Measurements from ENCODE around the gene BRMS1L. TPM values are rescaled to one million over a fixed set of nuclear protein-coding genes. Genes with fewer than 3 reads are reported as not detected.
A peak's percentile ranks its signal among the peaks of the same experiment; 100 is the strongest.

Gene BRMS1L
- total and polyA plus RNA-seq, 2 of the 13 experiments (the other 11 are each of a cell fraction or from before 2014, with no cell fraction given), result 21.1 to 23.8 TPM

DNA sequence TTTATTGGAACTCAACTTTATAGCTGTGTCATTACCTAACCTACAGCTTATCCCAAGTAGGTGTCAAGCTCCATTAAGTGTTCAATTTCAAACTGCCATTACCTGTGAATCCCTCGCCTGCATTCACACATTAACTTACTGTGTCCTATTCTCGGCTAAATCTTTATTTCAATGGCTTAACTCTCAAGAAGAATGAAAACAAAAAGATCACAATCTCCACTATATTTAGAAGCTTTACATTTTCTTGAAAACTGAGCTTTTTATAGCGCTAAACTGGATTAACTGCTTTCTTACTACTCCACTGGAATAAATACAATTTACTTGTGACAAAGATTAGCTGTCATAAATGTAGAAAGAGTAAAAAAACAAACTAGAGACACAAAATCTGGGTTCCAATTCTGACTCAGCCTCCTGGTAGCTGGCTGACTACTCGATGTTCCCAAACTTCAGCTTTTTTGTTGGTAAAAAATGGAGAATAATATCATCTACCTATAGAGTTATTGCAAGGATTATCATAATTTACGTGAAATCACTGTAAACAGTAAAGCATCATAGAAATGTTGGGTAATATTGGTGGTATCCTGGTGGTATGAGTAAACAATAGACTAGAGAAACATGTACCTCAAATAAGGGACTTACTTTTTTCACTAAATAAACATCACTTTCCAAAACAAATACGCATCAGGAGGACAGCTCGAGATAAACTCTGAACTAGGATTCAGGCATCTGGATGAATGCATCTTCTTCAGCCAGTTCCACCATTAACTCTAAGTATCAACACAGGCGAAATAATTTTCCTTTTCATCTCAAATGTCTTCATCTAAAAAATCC is 18.8 kb upstream of the BRMS1L start (continued):
- TF ChIP-seq, protein P1, sequence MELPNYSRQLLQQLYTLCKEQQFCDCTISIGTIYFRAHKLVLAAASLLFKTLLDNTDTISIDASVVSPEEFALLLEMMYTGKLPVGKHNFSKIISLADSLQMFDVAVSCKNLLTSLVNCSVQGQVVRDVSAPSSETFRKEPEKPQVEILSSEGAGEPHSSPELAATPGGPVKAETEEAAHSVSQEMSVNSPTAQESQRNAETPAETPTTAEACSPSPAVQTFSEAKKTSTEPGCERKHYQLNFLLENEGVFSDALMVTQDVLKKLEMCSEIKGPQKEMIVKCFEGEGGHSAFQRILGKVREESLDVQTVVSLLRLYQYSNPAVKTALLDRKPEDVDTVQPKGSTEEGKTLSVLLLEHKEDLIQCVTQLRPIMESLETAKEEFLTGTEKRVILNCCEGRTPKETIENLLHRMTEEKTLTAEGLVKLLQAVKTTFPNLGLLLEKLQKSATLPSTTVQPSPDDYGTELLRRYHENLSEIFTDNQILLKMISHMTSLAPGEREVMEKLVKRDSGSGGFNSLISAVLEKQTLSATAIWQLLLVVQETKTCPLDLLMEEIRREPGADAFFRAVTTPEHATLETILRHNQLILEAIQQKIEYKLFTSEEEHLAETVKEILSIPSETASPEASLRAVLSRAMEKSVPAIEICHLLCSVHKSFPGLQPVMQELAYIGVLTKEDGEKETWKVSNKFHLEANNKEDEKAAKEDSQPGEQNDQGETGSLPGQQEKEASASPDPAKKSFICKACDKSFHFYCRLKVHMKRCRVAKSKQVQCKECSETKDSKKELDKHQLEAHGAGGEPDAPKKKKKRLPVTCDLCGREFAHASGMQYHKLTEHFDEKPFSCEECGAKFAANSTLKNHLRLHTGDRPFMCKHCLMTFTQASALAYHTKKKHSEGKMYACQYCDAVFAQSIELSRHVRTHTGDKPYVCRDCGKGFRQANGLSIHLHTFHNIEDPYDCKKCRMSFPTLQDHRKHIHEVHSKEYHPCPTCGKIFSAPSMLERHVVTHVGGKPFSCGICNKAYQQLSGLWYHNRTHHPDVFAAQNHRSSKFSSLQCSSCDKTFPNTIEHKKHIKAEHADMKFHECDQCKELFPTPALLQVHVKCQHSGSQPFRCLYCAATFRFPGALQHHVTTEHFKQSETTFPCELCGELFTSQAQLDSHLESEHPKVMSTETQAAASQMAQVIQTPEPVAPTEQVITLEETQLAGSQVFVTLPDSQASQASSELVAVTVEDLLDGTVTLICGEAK (IDR thresholded peaks at IDR 0.05), result no peak
- TF ChIP-seq, protein P1 (CRISPR knock-in tag; IDR thresholded peaks at IDR 0.05), result no peak; the same call in 1 of the 2 replicates
- TF ChIP-seq ZNF720 (CRISPR knock-in tag; IDR thresholded peaks at IDR 0.05), result no peak
- TF ChIP-seq, protein P2, sequence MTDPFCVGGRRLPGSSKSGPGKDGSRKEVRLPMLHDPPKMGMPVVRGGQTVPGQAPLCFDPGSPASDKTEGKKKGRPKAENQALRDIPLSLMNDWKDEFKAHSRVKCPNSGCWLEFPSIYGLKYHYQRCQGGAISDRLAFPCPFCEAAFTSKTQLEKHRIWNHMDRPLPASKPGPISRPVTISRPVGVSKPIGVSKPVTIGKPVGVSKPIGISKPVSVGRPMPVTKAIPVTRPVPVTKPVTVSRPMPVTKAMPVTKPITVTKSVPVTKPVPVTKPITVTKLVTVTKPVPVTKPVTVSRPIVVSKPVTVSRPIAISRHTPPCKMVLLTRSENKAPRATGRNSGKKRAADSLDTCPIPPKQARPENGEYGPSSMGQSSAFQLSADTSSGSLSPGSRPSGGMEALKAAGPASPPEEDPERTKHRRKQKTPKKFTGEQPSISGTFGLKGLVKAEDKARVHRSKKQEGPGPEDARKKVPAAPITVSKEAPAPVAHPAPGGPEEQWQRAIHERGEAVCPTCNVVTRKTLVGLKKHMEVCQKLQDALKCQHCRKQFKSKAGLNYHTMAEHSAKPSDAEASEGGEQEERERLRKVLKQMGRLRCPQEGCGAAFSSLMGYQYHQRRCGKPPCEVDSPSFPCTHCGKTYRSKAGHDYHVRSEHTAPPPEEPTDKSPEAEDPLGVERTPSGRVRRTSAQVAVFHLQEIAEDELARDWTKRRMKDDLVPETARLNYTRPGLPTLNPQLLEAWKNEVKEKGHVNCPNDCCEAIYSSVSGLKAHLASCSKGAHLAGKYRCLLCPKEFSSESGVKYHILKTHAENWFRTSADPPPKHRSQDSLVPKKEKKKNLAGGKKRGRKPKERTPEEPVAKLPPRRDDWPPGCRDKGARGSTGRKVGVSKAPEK (CRISPR knock-in tag; IDR thresholded peaks at IDR 0.05; ENCODE audit: borderline replicate concordance), result no peak
- peak; percentile 53; the same call in 1 of the 2 replicates for TF ChIP-seq ZBTB21 (CRISPR knock-in tag; IDR thresholded peaks at IDR 0.05)
- no peak for TF ChIP-seq ZNF546 (CRISPR knock-in tag; conservative IDR thresholded peaks at IDR 0.05)
- TF ChIP-seq FOXA3 (CRISPR knock-in tag; IDR thresholded peaks at IDR 0.05), result peak; percentile 99
- peak; percentile 91 for TF ChIP-seq NKX3-1 (CRISPR knock-in tag; IDR thresholded peaks at IDR 0.05)
- TF ChIP-seq CBFB (CRISPR knock-in tag; IDR thresholded peaks at IDR 0.05), result no peak
- TF ChIP-seq GTF3A (CRISPR knock-in tag; conservative IDR thresholded peaks at IDR 0.05), result no peak
- TF ChIP-seq ZNF816 (CRISPR knock-in tag; IDR thresholded peaks at IDR 0.05; ENCODE audit: borderline replicate concordance), result peak; percentile 45; the same call in 1 of the 2 replicates
- TF ChIP-seq, protein P3, sequence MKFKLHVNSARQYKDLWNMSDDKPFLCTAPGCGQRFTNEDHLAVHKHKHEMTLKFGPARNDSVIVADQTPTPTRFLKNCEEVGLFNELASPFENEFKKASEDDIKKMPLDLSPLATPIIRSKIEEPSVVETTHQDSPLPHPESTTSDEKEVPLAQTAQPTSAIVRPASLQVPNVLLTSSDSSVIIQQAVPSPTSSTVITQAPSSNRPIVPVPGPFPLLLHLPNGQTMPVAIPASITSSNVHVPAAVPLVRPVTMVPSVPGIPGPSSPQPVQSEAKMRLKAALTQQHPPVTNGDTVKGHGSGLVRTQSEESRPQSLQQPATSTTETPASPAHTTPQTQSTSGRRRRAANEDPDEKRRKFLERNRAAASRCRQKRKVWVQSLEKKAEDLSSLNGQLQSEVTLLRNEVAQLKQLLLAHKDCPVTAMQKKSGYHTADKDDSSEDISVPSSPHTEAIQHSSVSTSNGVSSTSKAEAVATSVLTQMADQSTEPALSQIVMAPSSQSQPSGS (CRISPR knock-in tag; IDR thresholded peaks at IDR 0.05), result peak; percentile 71; the same call in 1 of the 2 replicates
- TF ChIP-seq TBX3 (IDR thresholded peaks at IDR 0.05; ENCODE audit: borderline replicate concordance), result peak; percentile 64; the same call in 1 of the 2 replicates

Measured in HepG2 (cell line).